ENCODE results near the gene TYMP. TPM values are rescaled to one million over a fixed set of nuclear protein-coding genes. Genes with fewer than 3 reads are reported as not detected.
A peak's percentile ranks its signal among the peaks of the same experiment; 100 is the strongest.
"Not testable (repeated sequence)": the region's sequence is repeated elsewhere in the genome, so short reads cannot be mapped to it uniquely, and the experiment has no call there.

Gene TYMP
- polyA plus RNA-seq, 1 of the 3 experiments (the other 2 are of a cell fraction): 1.7 TPM

DNA sequence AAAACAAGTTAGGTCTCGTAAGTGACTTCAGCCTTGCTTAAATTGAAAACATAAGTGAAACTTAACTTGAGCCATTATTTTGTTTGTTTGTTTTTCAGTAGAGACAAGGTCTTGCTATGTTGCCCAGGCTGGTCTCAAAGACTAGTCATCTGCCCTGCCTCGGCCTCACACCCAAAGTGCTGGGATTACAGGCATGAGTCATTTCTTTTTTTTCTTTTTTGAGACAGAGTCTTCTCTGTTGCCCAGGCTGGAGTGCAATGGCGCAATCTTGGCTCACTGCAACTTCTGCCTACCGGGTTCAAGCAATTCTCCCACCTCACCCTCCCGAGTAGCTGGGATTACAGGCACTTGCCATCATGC is 11.8 kb upstream of the TYMP start:
- H3K9ac ChIP-seq; H4K20me1 ChIP-seq (ENCODE audit: insufficient read depth); DNase-seq; H3K9me2 ChIP-seq; H3K27ac ChIP-seq (ENCODE audit: low read depth in 2 of 2, low read length in 1 of 2); H3K4me1 ChIP-seq (ENCODE audit: control insufficient read depth in 1 of 2, insufficient read depth in 2 of 2, low read depth in 1 of 2, low read length in 1 of 2); H3F3A ChIP-seq (replicated peaks; ENCODE audit: insufficient read depth); H3K4me3 ChIP-seq (ENCODE audit: low read depth in 2 of 2, low read length in 1 of 2); H3K4me2 ChIP-seq; H3K36me3 ChIP-seq (replicated peaks in 1 of 2; ENCODE audit: control insufficient read depth in 1 of 2, insufficient read depth in 2 of 2, low read length in 1 of 2); H3K9me3 ChIP-seq; POLR2A ChIA-PET; H2AFZ ChIP-seq (ENCODE audit: low read depth); H3K79me2 ChIP-seq (ENCODE audit: insufficient read depth); H3K27me3 ChIP-seq (ENCODE audit: insufficient read depth): not testable (repeated sequence)
- CTCF ChIA-PET: interaction anchor here (3.1 kb wide), 1 partner anchor 21 kb away, joined by 19 read pairs; the partner anchor contains the start of gene SYCE3
- WGBS (ENCODE audit: low lambda C conversion rate): 69% methylated on average over 5 of the region's 5 CpGs
- peak; percentile 29; the same call in 1 of the 2 replicates for TF ChIP-seq FOSL2 (IDR thresholded peaks at IDR 0.05; ENCODE audit: borderline replicate concordance, low read depth)

DNA sequence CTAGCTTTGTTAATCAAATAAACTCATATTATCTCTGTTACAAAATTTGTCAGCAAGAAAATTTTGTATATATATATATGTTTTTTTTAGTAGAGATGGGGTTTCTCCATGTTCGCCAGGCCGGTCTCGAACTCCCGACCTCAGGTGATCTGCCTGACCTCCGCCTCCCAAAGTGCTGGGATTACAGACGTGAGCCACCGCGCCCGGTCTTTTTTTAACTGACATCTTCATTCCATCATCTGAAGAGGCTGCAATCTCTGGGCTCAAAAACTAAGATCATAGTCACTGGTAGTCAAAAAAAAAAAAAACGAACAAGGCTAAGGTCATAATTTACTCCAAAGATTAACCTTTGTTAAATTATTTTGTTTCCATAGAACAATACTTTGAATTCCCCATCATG is 10.6 kb upstream of the TYMP start:
- no peaks in the 10 kb centered on the region for H3K36me3 ChIP-seq (replicated peaks in 1 of 2; ENCODE audit: control insufficient read depth in 1 of 2, insufficient read depth in 2 of 2, low read length in 1 of 2)
- no peaks in the 10 kb centered on the region for H3K27me3 ChIP-seq (ENCODE audit: insufficient read depth)
- H3K4me2 ChIP-seq: no peak overlapping the region
- H3K4me1 ChIP-seq (ENCODE audit: control insufficient read depth in 1 of 2, insufficient read depth in 2 of 2, low read depth in 1 of 2, low read length in 1 of 2): peaks cover 1 to 6% of the 10 kb centered on the region in 2 experiments; a peak in 2 of 4 replicates
- no peak for DNase-seq
- no peak overlapping the region; the same call in 1 of the 2 replicates for H2AFZ ChIP-seq (ENCODE audit: low read depth)
- no peak overlapping the region for H3K27ac ChIP-seq (ENCODE audit: low read depth in 2 of 2, low read length in 1 of 2)
- no peaks in the 10 kb centered on the region for H3K9me2 ChIP-seq
- 87% methylated on average over 10 of the region's 10 CpGs for WGBS (ENCODE audit: low lambda C conversion rate)
- CTCF ChIA-PET: interaction anchor here (1.2 to 3.1 kb wide), 3 partner anchors 9 to 23 kb away, joined by 3 to 19 read pairs (median 14); partner anchors contain the start of genes SCO2 and SYCE3
- H3K79me2 ChIP-seq (ENCODE audit: insufficient read depth): no peaks in the 10 kb centered on the region
- no peaks in the 10 kb centered on the region for H3K9me3 ChIP-seq
- H3F3A ChIP-seq (replicated peaks; ENCODE audit: insufficient read depth): peaks cover 7% of the 10 kb centered on the region
- H4K20me1 ChIP-seq (ENCODE audit: insufficient read depth): no peaks in the 10 kb centered on the region
- no peak overlapping the region for H3K9ac ChIP-seq
- H3K4me3 ChIP-seq (ENCODE audit: low read depth in 2 of 2, low read length in 1 of 2): no peak overlapping the region
- TF ChIP-seq EZH2phosphoT487 (IDR thresholded peaks at IDR 0.05; ENCODE audit: borderline replicate concordance, low read depth) (no peak), YY1 (IDR thresholded peaks at IDR 0.05; ENCODE audit: low read depth) (no peak)
- POLR2A ChIA-PET: no interaction called here

DNA sequence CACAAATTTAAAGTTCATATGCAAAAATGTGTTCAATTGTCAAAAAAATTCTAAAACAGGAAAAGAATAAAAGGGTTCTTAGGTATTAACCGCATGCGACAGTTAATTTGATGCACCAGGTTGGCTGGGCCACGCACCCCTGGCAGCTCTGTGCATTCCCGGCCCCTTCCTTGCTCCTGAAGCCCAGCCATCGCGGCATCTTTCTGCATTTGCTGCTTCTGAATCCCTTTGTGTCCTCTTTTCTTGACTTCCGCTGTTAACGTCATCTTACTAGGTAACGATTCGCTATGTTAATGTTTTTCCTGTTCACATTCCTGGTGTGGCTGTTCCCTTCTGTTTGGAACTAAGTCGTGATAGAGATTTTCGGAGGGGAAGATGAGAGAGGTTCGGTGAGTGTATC is 8.0 kb upstream of the TYMP start:
- Histone ChIP-seq H3K9me2 (no peaks in the 10 kb centered on the region), H3K27ac (ENCODE audit: low read depth in 2 of 2, low read length in 1 of 2) (no peak overlapping the region), H4K20me1 (ENCODE audit: insufficient read depth) (no peaks in the 10 kb centered on the region), H3K4me1 (ENCODE audit: control insufficient read depth in 1 of 2, insufficient read depth in 2 of 2, low read depth in 1 of 2, low read length in 1 of 2) (peaks cover 0 to 6% of the 10 kb centered on the region in 2 experiments; a peak in 1 of 4 replicates), H3K9ac (no peak overlapping the region), H3K9me3 (no peaks in the 10 kb centered on the region), H3K27me3 (ENCODE audit: insufficient read depth) (no peaks in the 10 kb centered on the region), H3K4me3 (ENCODE audit: low read depth in 2 of 2, low read length in 1 of 2) (no peak overlapping the region), H3K4me2 (no peak overlapping the region), H3K36me3 (replicated peaks in 1 of 2; ENCODE audit: control insufficient read depth in 1 of 2, insufficient read depth in 2 of 2, low read length in 1 of 2) (no peaks in the 10 kb centered on the region), H3F3A (replicated peaks; ENCODE audit: insufficient read depth) (peaks cover 7% of the 10 kb centered on the region), H2AFZ (ENCODE audit: low read depth) (no peak overlapping the region), H3K79me2 (ENCODE audit: insufficient read depth) (no peaks in the 10 kb centered on the region)
- TF ChIP-seq ELF1 (IDR thresholded peaks at IDR 0.05): no peak
- no peak for TF ChIP-seq JUND (IDR thresholded peaks at IDR 0.05)
- TF ChIP-seq RCOR1 (IDR thresholded peaks at IDR 0.05; ENCODE audit: low read length): no peak
- WGBS (ENCODE audit: low lambda C conversion rate): 97% methylated on average over 13 of the region's 13 CpGs
- ChIA-PET POLR2A (no interaction called here), CTCF (interaction anchor here (0.9 to 1.4 kb wide), 3 partner anchors 9 to 39 kb away, joined by 3 to 7 read pairs (median 3); partner anchors contain the start of gene SYCE3)
- peak; percentile 13 for DNase-seq

DNA sequence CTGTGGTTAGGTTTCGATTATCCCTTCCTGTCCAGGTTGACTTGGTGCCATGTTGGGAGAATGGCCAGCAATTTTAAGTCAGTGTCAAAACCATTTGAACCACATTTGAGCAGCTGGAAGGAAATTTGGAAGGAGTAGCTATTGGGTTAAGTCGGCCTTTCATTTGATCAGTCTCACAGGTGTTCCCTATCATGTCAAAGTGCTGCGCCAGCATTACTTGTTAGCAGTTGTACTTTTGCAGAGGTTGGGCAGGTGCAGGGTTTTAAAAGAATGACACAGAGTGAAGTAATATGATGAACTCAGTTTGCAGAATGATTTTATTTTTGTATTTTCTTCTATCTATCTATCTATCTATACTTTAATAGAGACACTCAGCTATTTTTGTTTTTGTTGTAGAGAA is 6.4 kb upstream of the TYMP start:
- WGBS (ENCODE audit: low lambda C conversion rate): 76% methylated on average over 3 of the region's 3 CpGs
- Histone ChIP-seq H3K79me2 (ENCODE audit: insufficient read depth) (no peaks in the 10 kb centered on the region), H3K27me3 (ENCODE audit: insufficient read depth) (no peaks in the 10 kb centered on the region), H3K9me3 (no peaks in the 10 kb centered on the region), H3K4me1 (ENCODE audit: control insufficient read depth in 1 of 2, insufficient read depth in 2 of 2, low read depth in 1 of 2, low read length in 1 of 2) (peaks cover 6% of the 10 kb centered on the region in 2 experiments; a peak in 2 of 4 replicates), H3K36me3 (replicated peaks in 1 of 2; ENCODE audit: control insufficient read depth in 1 of 2, insufficient read depth in 2 of 2, low read length in 1 of 2) (no peaks in the 10 kb centered on the region), H3F3A (replicated peaks; ENCODE audit: insufficient read depth) (peaks cover 5% of the 10 kb centered on the region), H3K27ac (ENCODE audit: low read depth in 2 of 2, low read length in 1 of 2) (no peak overlapping the region), H3K9ac (no peak overlapping the region), H3K9me2 (no peaks in the 10 kb centered on the region), H3K4me3 (ENCODE audit: low read depth in 2 of 2, low read length in 1 of 2) (no peak overlapping the region), H3K4me2 (no peak overlapping the region), H4K20me1 (ENCODE audit: insufficient read depth) (no peaks in the 10 kb centered on the region), H2AFZ (ENCODE audit: low read depth) (no peak overlapping the region)
- TF ChIP-seq EP300 (IDR thresholded peaks at IDR 0.05; ENCODE audit: borderline replicate concordance in 1 of 2, low read depth in 1 of 2, low read length in 1 of 2) (no peak), TCF12 (IDR thresholded peaks at IDR 0.05) (no peak), POLR2AphosphoS5 (IDR thresholded peaks at IDR 0.05; ENCODE audit: low read depth, low read length) (no peak), MXI1 (IDR thresholded peaks at IDR 0.05; ENCODE audit: low read depth, low read length) (no peak), NRF1 (IDR thresholded peaks at IDR 0.05; ENCODE audit: low read depth, low read length) (no peak)
- TF ChIP-seq, protein P1, sequence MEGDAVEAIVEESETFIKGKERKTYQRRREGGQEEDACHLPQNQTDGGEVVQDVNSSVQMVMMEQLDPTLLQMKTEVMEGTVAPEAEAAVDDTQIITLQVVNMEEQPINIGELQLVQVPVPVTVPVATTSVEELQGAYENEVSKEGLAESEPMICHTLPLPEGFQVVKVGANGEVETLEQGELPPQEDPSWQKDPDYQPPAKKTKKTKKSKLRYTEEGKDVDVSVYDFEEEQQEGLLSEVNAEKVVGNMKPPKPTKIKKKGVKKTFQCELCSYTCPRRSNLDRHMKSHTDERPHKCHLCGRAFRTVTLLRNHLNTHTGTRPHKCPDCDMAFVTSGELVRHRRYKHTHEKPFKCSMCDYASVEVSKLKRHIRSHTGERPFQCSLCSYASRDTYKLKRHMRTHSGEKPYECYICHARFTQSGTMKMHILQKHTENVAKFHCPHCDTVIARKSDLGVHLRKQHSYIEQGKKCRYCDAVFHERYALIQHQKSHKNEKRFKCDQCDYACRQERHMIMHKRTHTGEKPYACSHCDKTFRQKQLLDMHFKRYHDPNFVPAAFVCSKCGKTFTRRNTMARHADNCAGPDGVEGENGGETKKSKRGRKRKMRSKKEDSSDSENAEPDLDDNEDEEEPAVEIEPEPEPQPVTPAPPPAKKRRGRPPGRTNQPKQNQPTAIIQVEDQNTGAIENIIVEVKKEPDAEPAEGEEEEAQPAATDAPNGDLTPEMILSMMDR (IDR thresholded peaks at IDR 0.05): no peak
- TF ChIP-seq, protein P2, sequence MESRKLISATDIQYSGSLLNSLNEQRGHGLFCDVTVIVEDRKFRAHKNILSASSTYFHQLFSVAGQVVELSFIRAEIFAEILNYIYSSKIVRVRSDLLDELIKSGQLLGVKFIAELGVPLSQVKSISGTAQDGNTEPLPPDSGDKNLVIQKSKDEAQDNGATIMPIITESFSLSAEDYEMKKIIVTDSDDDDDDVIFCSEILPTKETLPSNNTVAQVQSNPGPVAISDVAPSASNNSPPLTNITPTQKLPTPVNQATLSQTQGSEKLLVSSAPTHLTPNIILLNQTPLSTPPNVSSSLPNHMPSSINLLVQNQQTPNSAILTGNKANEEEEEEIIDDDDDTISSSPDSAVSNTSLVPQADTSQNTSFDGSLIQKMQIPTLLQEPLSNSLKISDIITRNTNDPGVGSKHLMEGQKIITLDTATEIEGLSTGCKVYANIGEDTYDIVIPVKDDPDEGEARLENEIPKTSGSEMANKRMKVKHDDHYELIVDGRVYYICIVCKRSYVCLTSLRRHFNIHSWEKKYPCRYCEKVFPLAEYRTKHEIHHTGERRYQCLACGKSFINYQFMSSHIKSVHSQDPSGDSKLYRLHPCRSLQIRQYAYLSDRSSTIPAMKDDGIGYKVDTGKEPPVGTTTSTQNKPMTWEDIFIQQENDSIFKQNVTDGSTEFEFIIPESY (IDR thresholded peaks at IDR 0.05; ENCODE audit: borderline replicate concordance, low read depth): no peak
- DNase-seq: no peak
- POLR2A ChIA-PET: no interaction called here
- CTCF ChIA-PET: interaction anchor here (1.1 to 2.6 kb wide), 5 partner anchors 8 to 85 kb away, joined by 3 to 14 read pairs (median 8); partner anchors contain the start of genes SCO2 and SYCE3

All from SK-N-SH (cell line).